HG03045 (cell line): ENCODE data around the gene BPIFB6.
"Not testable (repeated sequence)": the region's sequence is repeated elsewhere in the genome, so short reads cannot be mapped to it uniquely, and the experiment has no call there.

ENCODE experiments used
- ATAC-seq: cut with Tn5 transposase; IDR thresholded peaks from one replicate; pipeline ENCODE4 v1.9.1; 2021; ENCODE audit warnings: mild to moderate bottlenecking, moderate library complexity; ENCODE audit not compliant: unreplicated experiment

Gene BPIFB6

DNA sequence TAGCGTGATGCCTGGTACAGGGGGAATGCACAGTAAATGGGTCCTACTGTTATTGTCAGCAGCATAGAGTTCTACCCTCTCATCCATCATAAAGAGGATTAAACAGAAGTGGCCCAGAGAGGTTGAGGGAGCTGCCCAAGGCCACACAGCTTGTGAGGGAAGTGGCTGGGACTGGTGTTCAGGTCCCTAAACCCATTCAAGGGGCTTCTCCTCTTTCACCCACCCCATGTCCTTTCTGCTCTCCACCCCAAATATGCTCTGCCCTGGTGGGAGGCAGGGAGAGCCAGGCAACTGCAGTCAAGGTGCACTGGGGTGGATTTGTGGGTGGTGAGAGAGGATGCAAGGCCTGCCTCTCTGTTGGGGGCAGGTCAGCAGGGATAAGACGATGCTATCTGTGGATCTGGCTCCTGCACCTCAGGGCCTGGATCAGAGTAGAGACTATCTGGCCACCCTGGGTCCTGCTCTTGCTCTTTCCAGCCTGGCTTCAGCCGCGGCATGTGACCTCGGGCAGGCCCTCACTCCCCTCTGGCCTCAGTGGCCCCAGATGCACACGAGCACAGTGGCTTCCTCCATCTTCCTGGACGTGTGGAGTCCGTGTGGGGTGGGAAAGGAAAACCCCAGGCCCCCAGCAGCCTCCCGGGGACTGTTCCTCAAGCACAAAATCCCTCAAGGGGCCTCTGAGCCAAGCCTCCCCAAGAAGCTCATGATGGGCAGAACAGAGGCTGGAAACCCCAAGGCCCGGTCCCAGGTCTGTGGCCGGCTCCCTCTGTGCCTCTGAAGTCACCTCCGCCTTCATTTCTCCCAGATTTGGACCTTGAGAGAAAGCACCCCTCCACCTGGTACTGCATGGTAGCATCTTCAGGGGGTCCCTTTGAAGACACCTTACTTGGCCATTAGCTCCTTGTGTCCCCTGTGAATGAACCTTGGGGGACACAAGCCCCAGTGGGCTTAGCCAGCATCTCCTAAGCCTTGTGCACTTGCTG, 3.4 kb upstream of the BPIFB6 start:
- no peak for ATAC-seq

DNA sequence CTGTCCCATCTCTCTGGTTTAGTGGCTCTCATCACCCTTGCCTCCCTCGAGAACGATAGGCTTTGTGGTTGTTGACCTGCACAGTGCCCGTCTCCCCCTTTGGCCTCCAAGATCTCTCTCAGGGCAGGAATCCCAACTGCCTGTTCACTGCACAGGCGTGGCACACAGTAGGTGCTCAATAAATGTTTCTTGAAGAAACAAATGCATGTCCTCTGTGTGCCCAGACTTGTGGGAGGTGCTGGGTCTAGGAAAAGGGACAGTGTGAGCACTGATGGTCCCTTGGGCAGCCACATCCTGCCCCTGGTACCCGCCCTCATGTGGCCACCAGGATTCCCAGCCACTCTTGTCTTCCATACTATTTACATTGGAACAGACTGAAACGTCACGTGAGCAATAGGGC, 2.6 kb upstream of the BPIFB6 start:
- no peak for ATAC-seq

DNA sequence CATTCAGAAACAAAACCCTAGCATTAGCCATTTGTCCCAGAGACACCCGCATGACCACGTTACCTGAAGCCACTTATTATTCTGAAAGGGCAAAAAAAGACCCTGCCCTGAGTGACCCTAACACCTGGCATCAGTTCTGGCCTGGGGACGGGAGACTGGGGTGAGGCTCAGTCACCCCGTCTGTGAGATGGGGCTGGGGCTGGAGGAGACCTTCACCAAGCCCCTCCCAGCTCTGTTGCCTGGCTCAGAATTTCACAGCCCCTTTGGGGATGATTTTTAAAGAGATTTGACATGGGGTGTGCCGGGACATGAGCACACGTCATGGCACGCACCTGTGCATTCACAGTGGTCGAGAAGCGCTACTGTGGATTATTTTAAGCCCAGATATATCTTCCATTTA, 1.4 kb upstream of the BPIFB6 start:
- ATAC-seq = no peak

DNA sequence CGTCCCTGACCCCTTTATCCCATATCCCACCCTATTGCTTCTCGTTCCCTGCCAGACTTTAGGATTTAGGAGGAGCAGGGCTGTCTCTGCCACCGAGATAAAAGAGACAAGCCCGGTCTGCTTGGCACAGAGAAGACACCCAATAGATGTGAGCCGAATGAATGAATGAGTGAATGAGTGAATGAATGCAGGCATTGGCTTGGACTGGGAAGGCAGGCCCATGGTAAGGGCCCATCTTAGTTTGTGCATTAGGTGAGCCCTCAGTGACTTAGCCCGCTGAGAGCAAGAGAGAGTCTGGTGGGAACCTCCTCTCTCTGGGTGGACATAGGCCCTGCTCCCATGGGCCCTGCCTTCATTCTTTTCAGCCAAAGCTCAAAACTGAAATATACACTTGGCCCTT, 879 bp upstream of the BPIFB6 start:
- ATAC-seq = no peak

DNA sequence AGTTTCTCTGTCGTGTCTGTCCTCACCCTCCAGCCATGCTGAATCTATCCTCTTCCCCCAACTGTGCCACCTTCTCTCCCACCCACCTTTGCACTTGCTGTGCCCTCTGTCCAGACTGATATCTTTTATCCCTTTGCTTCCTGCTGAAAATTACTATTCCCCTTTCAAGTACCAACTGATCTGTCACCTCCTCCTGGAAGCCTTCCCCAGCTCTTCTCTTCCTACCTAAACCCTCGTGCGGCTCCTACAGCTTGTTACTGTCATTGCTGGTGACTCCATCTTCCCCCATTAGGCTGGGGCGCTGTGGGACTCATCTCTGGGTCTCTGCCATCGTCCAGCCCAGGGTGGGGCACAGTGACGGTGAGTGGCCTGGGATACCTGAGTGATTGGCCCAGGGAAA, 1.1 kb downstream of the BPIFB6 start:
- no peak for ATAC-seq

DNA sequence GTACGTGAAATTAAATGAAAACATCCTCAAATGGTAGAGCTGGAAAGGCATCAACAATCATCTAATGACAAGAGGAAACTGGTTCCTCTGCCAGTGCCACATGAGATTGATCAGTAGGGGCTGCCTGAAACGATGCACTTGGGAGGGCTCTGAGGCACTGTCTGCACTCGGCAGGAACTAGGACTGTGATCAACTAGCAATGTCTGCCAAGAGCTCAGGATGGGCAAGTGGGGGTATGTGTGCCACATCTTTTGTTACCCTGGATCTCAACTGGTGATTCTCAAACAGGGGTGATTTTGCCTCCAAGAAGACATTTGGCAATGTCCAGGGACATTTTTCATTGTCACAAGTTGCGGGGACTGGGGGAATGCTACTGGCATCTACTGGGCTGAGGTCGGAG, 1.9 kb downstream of the BPIFB6 start:
- no peak for ATAC-seq

DNA sequence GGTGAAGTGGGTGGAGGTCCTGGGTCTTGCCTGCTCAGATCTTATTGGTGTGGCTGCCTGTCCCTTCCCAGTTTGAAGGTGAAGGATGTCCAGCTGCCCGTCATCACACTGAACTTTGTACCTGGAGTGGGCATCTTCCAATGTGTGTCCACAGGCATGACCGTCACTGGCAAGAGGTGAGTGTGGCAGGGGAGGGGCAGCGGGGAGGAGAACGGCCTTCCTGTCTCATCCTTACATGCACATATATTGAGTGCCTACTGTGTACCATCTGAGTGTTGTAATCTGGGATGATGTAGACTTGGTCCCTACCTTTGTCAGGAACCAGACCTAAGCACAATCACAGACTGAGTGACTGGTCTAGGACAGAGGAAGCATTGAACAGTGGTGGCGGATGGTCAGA, 2.7 kb downstream of the BPIFB6 start:
- no peak for ATAC-seq

DNA sequence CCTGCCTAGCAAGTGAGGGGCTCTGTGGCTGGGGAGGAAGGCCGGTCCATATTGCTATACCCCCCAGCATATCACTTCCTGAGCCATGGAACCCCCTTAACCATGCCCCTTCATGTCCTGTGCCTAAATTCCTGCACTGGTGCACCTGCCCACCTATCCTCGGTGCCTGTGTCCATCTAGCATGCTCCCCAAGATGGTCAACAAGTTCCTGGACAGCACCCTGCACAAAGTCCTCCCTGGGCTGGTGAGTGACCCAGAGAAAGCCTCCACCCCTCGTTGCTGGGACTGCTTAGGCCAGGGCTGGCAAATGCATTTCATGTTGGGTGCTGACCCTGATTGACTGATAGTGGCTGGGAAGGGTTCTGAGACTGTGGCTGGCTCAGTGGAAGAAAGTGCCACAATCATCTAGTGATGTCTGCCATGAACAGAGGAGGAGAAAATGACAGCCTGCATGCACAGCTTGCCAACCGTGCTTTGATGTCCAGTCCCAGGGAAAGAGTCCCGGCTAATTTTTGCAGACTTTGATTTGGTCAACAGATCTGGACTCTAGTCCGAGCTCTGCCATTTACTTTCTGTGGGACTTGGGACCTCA, 3.5 kb downstream of the BPIFB6 start:
- ATAC-seq = no peak

DNA sequence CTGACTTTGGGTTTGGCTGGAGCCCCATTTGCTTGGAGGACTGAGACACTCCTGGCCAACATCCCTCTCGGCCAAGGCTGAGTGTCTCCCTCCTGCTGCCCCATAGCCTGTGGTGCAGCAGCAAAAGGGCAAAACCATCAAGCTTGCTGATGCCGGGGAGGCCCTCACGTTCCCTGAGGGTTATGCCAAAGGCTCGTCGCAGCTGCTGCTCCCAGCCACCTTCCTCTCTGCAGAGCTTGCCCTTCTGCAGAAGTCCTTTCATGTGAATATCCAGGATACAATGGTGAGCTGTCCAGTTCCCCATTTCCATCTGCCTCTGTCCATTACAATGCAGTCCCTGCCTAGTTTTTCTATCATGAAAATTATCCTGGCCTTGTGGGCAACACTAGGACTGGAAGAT, 6.0 kb downstream of the BPIFB6 start:
- no peak for ATAC-seq

DNA sequence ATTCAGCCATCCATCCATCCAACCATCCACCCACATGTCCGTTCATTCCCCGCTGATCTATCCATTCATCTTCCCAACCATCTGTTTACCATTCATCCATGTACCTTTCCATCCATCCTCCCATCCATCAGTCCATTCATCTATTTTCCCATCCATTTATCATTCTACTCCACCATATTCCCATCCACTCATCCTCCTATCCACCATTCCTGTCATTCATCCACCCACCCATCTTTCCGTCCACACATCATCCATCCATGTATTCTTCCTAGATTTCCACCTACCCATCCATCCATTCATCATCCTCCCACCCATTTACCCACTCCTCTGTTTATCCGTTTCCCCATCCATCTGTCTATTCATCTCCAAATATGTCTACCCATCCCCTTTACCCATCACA, 6.8 kb downstream of the BPIFB6 start:
- ATAC-seq = no peak

DNA sequence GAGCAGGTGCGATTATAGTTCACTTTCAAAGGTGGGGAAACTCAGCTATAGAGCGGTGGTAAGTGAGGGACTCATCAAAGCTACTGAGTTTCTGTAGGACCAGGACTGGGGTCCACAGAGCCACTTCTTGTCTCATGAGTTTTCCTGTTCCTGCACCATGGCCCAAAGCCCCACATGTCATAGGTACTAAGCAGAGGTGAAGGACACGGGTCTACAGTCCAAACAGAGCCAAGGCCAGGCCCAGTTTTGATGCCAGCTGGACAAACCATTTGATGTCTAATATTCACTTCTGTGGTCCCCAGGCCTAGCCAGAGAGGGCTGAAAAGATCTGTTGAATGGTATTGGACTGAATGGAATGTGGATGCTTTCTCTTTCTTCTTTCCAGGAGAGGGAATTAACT, 11.0 kb downstream of the BPIFB6 start:
- ATAC-seq = no peak

DNA sequence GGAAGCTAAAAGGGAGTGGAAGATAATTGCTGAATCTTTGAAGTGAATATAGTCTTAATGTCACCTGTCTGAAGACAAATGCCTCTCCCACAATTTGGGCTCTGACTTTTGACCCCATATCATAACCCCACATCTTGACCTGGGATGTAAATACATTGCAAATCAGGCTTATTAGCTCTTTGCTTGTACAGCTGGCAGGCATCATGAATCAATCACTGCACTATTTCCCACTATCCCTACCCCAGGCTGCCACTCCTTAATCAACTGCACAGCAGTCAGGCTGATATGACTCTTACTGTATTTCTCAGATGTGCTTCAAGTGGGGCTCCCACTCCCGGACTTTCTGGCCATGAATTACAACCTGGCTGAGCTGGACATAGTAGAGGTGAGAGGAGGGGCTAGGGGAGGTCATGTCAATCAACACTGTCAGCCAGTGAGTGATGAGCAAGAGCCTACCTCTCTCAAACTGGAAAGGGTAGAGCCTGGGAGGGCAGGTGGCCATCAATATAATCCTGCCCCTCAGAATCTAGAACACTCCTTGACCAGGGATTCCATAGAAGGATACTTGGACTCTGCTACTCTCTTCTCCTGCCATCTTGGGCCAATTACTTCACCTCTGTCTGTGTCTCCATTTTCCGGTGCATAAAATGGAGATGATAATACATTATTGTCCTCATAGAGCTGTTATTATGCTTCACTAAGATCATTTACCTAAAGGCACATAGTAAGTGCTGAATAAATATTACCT, 11.7 kb downstream of the BPIFB6 start:
- no peak for ATAC-seq

DNA sequence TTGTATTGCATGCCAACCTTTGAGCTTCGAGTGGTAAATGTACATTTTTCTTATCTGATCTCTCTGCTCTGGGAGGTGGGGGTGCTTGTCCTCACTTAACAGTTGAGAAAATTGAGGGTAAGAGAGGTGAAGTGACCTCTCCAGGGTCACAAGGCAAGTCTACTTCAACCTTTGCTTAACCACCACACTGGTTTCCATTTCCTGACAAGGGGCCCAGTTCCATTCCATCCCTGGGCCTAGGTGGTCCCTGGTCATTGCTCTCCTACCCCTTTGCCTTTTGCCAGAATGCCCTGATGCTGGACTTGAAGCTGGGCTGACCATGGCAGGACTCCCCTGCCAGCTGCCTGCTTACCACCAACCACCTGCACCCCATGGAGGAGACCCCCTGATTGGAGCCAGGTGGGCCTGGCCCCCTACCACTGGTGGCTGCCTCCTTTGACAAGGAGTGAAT, 12.3 kb downstream of the BPIFB6 start:
- no peak for ATAC-seq

DNA sequence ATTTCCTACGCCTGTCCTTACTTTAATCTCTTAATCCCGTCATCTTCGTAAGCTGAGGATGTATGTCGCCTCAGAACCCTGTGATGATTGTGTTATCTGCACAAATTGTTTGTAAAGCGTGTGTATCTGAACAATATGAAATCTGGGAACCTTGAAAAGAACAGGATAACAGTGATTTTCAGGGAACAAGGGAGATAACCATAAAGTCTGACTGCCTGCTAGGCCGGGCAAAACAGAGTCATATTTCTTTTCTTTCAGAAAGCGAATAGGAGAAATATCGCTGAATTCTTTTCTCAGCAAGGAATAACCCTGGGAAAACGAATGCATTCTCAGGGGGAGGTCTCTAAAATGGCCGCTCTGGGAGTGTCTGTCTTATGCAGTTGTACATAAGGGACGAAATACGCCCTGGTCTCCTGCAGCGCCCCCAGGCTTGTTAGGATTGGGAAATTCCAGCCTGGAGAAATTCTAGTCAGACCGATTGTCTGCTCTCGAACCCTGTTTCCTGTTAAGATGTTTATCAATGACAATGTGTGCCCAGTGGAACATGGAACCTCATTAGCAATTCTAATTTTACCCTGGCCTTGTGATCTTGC, 13.8 kb downstream of the BPIFB6 start:
- not testable (repeated sequence) for ATAC-seq

DNA sequence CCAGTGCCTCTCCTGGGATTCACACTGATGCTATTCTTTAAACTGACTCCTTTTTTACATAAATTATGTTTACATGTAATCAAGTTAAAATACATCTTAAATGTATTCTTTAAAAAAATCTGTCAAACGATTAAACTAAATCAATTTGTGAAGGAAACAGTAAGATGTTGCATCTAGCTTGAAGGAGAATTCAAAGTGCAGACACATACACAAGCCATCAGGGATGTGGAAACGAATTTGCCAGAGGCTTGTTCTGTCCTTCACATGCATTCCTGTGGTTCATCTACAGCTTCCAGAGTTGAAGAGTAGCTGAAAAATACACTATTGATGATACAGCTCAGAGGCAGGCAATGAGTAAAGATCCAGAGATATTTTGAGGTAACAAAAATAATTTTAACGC, 15.0 kb downstream of the BPIFB6 start:
- ATAC-seq = no peak

DNA sequence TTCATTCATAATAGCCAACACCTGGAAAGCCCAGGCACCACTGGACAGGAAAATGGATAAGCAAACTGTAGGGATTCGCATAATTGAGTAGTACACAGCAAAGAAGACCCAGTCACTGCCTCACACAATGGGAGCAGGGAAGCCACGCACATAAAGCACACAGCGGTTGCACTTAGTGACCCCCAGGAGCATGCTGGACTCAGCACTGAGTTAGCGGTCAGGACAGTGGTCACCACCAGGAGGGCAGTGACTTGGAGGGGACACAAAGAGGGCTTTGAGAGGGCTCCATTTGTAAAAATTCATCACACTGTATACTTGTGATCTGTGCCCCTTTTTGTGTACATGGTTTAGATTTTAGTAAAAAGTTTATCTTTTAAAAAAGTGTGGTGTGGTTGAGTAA, 19.9 kb downstream of the BPIFB6 start:
- no peak for ATAC-seq

DNA sequence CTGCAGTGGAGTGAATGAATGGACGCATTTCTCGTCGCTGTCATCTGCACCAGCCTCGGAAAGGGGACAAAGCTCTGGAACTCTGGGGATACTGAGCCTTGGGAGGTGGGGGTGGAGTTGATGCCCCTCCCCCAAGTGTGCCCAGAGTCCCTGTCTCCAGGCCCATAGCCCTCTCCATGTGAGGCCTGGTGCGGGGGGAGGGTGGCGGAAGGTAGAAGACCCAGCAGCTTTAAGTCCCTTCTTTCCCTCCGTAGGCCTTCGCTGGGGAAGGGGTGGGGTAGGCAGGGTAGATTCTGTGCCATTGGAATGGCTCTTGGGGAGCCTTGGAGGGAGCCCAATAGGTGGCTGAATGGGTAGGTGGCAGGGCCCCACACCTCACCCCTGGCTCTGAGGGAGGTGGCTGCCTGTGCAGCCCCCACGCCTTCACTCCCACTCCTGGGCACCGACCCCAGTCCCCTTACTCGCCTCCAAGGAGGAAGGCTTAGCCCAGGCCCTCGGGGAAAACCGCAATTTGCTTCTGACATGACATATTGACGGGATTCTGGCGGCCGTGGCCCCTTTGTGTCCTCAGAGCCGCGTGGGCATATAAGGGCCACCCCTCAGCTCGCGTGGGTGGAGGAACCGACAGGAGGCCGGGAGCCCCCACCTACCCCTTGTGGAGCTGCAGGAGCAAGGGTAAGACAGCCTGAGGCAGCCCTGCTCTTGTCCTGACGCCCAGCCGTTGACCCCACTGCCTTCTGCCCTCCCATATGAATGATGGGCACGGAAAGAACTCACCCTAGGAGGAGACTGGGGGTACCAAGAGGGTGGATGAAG, 22.1 kb downstream of the BPIFB6 start, which contains the start of gene BPIFB3:
Gene BPIFB3, plus strand, starts transcription at position 613 of the 816 bp plus-strand sequence. CDS start 1,533 bp downstream, outside the sequence.
- no peak for ATAC-seq

DNA sequence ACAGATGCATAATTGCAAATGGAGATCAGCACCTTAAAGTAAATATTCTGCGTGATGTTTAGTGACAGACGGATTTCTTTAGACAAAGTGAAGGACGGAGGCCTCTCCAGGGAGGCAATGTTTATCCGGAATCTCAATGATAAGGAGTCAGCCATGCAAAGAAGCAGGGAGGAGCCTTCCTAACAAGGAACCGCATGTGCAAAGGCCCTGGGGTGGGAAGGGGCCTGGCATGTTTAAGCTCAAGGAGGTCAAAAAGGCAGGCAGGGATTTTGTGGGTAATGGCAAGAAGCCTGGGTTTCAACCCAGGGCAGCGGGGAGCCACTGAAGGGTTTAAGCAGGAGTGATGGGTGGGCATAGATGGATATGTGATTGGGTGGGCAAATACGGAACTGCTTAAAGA, 22.9 kb downstream of the BPIFB6 start:
- ATAC-seq = no peak

DNA sequence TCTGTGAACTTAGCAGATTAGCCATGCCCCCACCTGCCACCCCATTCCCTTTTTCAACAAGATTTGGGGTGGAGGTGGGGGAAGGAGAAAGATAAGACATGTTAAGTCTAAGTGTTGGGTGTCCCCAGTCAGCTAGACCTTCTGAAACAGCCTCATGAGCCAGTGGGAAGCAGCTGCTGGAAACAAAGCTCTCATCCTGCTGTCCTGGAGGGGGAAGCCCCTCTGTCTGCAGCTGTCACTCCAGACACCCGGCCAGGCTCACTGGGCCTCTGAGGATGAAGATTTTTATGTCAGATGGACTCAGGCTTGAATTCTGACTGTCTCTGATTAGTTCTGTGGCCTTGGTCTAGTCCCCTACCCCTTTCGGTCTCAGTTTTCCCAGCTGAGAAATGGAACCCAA, 23.3 kb downstream of the BPIFB6 start:
- ATAC-seq = no peak

DNA sequence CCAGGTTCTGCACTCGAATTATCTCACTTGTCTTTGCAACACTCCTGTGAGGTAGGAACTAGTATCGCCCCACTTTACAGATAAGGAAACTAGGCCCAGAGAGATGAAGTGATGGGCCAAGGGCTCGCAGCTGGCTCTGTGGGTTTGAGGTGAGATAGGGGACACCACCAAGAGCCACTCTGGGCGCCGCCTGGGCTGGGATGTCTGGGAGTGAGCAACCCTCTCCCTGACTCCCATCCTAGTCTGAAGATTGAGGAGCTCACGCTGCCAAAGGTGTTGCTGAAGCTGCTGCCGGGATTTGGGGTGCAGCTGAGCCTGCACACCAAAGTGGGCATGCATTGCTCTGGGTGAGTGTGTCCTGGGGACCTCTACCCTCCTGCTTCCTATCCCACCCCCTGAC, 27.7 kb downstream of the BPIFB6 start:
- no peak for ATAC-seq
